GM12864 (cell line): ENCODE results near the gene ACAT2.
A peak's percentile ranks its signal among the peaks of the same experiment; 100 is the strongest.

ENCODE experiments used
- DNase-seq: peaks from one replicate; pipeline ENCODE4 v3.0.0-alpha.2; 2011; ENCODE audit warnings: low read depth
- H3K4me3 ChIP-seq: 2 replicates; pipeline ENCODE4 v1.5.1; 2011; ENCODE audit warnings: mild to moderate bottlenecking, low read depth, low read length, control low read depth
- TF ChIP-seq, protein P1 (sequence below): IDR thresholded peaks from 2 replicates; pipeline ENCODE4 v1.5.1; 2011; ENCODE audit warnings: low read depth, mild to moderate bottlenecking, moderate library complexity, low read length, control low read depth, inconsistent platforms; ENCODE audit errors: missing control alignments

ACAT2 gene

DNA sequence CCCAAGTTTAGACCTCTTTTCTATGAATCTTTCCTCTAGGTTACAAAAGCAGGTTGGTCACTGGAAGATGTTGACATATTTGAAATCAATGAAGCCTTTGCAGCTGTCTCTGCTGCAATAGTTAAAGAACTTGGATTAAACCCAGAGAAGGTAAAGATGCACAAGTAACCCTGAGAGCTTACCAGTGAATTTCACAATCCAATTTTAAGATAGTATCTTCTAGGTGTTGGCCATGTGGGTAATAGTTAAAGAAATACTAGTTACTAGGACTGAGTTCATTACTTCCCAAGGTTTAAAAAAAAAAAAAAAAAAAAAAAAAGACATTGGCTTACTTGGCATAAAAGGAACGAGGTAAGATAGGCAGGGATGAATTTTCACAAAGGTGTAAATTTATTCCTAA, 16.3 kb downstream of the ACAT2 start:
- TF ChIP-seq, protein P1, sequence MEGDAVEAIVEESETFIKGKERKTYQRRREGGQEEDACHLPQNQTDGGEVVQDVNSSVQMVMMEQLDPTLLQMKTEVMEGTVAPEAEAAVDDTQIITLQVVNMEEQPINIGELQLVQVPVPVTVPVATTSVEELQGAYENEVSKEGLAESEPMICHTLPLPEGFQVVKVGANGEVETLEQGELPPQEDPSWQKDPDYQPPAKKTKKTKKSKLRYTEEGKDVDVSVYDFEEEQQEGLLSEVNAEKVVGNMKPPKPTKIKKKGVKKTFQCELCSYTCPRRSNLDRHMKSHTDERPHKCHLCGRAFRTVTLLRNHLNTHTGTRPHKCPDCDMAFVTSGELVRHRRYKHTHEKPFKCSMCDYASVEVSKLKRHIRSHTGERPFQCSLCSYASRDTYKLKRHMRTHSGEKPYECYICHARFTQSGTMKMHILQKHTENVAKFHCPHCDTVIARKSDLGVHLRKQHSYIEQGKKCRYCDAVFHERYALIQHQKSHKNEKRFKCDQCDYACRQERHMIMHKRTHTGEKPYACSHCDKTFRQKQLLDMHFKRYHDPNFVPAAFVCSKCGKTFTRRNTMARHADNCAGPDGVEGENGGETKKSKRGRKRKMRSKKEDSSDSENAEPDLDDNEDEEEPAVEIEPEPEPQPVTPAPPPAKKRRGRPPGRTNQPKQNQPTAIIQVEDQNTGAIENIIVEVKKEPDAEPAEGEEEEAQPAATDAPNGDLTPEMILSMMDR: no peak
- DNase-seq: no peak
- H3K4me3 ChIP-seq: no peak overlapping the region

DNA sequence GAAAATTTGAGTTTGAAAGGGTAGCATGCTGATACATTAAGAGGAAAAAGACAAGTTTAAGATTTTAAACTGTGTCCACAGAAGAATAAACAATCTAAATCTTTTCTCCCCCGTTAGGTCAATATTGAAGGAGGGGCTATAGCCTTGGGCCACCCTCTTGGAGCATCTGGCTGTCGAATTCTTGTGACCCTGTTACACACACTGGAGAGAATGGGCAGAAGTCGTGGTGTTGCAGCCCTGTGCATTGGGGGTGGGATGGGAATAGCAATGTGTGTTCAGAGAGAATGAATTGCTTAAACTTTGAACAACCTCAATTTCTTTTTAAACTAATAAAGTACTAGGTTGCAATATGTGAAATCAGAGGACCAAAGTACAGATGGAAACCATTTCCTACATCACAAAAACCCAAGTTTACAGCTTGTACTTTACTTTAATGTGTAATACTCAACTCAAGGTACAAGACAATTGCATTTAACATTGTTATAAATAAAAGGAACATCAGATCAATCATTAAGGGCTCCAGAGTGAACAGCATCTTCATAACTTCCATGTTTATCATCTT, 16.8 kb downstream of the ACAT2 start:
- DNase-seq: no peak
- H3K4me3 ChIP-seq: no peak overlapping the region
- TF ChIP-seq, protein P1: no peak

DNA sequence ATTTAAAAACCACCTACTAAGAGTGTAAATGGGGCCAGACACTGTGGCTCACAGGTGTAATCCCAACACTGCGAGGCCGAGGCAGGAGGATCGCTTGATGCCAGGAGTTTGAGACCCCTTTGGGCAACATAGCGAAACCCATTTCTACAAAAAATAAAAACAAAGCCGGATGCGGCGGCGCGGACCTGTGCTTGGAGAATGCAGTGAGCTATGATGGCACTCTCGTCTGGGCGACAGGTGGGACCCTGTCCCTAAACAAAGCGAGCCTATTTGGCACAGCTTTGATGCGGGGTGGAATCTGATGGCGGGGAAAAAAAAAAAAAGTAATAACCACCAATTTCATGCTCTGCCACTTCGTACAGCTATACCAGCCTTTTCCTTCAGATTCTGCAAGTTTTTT, 26.4 kb downstream of the ACAT2 start:
- no peak for DNase-seq
- TF ChIP-seq, protein P1: no peak
- H3K4me3 ChIP-seq: peak overlapping the region; percentile 72

DNA sequence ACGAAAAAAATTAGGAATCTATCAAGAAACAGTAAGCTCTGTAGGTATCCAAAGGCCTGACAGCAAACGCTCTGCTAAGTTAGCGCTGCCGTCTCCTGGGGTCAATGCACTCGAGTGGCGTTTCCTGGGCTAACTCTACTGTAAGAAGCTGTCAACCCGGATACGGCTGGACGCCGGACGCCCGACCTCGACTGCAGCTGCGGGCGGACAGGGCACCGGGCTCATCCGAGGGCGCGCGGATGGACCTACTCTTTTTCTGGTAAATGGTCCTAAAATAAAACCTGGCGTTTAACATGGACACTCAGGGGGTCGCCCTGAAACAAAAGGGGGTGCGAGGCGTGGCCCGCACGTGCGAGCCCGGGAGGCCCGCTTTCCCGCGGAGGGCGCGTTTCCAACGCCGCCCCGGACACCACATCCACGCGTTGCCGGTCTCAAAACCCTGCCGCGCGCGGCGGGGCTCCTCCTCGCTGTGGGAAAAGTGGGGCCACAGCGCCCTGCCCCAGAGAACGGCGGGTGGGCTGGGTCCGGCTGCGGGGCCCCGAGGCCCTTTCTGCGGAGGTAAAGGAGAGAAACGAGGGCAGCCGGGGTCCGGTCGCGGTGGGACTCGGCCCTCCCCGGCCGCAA, 27.0 kb downstream of the ACAT2 start:
- peak overlapping the region; percentile 72 for H3K4me3 ChIP-seq
- no peak for DNase-seq
- TF ChIP-seq, protein P1: no peak

DNA sequence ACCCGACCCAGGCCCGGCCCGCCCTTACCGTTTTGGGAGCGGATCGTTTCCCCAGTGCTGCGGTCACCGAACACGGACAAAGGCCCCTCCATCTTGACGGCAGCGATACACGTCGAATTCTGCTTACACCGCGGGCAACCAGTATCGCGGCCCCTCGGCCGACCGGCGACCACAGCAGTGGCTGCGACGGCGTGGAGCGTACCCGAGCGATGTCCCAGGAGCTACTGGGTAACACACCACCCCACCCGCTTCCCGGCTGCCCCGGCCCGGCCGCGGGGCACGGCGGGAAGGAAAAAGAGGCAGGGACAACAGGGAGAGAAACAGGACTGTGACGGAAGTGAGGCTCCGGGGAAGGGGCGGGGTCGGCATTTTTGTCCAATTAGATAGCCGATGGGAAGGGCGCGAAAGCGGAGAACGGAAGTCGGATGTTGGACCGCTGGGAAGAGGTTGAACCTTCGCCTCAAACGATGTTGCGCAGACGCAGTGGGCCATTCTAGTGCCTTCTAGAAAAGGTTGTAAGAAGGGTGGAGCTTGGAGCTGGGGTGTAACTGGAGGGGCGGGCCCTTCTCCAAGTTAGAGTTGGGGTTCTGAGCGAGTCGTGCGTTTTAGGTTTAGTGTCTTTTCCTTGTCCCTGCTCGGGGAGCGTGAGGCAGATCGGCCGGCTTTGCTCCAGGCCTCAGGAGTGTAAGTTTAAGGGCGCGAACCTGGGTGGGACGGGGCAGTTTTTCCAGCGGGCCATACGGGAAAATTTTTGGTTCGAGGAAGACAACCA, 27.7 kb downstream of the ACAT2 start, which contains the start of gene TCP1:
Gene TCP1 (minus strand): TSS at position 226 of the 772 bp plus-strand sequence. CDS start 134 bp downstream, at position 92.
- H3K4me3 ChIP-seq: peak within 1 kb of the TSS; percentile 72
- TF ChIP-seq, protein P1: no peak
- peak; percentile 100 for DNase-seq

DNA sequence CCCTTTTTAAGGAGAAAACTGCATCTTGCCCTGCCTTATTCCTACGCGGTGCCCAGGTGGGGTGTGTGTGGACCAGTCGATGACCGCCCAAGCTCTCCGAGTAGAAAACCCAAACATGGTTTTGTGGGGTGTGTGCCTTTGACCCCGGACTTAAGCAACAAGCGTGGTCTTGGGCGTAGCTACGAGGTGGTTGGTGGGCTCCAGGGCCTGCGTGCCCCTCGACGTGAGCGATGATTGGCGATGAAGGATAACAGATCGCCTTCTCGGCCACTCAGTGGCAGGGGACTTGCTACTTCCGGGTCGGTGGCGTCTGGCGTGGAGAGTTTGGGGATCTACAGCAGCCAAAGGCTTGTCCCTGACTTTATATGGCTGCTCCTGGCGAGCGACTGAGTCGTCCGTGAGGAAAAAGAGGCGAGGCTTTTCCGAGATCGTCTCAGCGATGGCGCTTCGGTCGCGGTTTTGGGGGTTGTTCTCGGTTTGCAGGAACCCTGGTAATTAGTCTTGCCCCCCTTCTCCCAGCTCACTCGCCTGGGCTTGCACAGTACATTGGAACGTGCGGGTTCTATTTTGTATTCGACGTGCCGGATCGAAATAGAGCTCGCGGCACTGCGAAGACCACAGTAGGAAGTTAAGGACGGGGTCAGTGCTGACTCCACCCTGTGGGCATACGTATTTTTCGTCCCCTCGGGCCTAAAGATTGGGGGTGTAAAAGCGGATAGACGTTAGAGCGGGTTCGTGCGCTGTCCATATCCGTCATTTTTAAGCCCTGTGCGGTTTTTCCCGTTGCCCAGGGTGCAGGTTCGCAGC, 28.5 kb downstream of the ACAT2 start, which contains the start of gene MRPL18:
Gene MRPL18 (plus strand): TSS at position 319 of the 807 bp plus-strand sequence. CDS start 121 bp downstream, at position 440.
- TF ChIP-seq, protein P1: no peak
- peak; percentile 97 for DNase-seq
- H3K4me3 ChIP-seq: peak within 1 kb of the TSS; percentile 72
